Right lobe of liver (tissue), 4 donors: ENCODE measurements around the gene PPARG.

Experiments used
- POLR2A ChIP-seq: fragments of 450-650 bp; IDR thresholded peaks from one replicate; pipeline ENCODE4 v1.6.1; 2017; ENCODE audit warnings: antibody characterized with exemption, mild to moderate bottlenecking
- TF ChIP-seq, protein P1 (sequence below), 4 donors: fragments of 200-600 bp in 3 of 4; fragments of 450-650 bp in 1 of 4; IDR thresholded peaks; one replicate each; pipeline versions ENCODE4 v1.5.1 to v1.8.0; 2016 to 2022; ENCODE audit warnings: antibody characterized with exemption in 4 of 4, mild to moderate bottlenecking in 2 of 4
- donor health status: DM: no; HTN: no; CAD: no.
- donor health status: DM: no; HTN: no; CAD: no.
- donor health status: DM: no; HTN: yes; CAD: no.

DNA sequence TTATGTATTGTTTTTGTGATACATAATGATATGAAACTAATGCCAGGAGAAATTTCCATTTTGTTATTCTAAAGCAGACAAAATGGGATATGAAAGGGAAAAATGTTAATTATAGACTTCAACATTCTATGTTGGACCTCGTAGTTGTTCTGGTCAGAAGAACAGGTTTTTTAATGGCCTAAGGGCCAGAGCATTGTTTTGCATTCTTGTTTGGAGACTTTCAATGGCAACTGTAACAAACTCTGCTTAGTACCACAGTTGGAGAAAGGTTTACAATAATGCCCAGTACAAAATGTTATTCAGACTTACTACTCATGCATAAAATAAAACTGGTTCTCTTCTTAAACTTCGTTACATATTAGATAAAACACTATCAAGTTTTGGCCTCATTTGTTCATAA, 12.2 kb downstream of the PPARG start:
- TF ChIP-seq, protein P1, sequence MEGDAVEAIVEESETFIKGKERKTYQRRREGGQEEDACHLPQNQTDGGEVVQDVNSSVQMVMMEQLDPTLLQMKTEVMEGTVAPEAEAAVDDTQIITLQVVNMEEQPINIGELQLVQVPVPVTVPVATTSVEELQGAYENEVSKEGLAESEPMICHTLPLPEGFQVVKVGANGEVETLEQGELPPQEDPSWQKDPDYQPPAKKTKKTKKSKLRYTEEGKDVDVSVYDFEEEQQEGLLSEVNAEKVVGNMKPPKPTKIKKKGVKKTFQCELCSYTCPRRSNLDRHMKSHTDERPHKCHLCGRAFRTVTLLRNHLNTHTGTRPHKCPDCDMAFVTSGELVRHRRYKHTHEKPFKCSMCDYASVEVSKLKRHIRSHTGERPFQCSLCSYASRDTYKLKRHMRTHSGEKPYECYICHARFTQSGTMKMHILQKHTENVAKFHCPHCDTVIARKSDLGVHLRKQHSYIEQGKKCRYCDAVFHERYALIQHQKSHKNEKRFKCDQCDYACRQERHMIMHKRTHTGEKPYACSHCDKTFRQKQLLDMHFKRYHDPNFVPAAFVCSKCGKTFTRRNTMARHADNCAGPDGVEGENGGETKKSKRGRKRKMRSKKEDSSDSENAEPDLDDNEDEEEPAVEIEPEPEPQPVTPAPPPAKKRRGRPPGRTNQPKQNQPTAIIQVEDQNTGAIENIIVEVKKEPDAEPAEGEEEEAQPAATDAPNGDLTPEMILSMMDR (IDR thresholded peaks at IDR 0.05): no peak
- no peak for TF ChIP-seq POLR2A
